Uterus (tissue), 4 donors: Measurements from ENCODE around the gene DKK3. TPM values are rescaled to one million over a fixed set of nuclear protein-coding genes. Genes with fewer than 3 reads are reported as not detected.

Experiments used
- DNase-seq, 2 donors: peaks; one replicate each; pipeline ENCODE4 v3.0.0-alpha.2; 2019 to 2020
- H3K27ac ChIP-seq, 2 donors: fragments of 200-600 bp; sonication (generic); 1 replicate in 1 of 2; 2 replicates in 1 of 2; pipeline ENCODE4 v1.5.1; 2016 to 2018
- H3K27me3 ChIP-seq, 2 donors: fragments of 200-600 bp; sonication (generic); one replicate each; pipeline ENCODE4 v1.5.1; 2018 to 2019; ENCODE audit warnings: control low read depth in 1 of 2
- H3K36me3 ChIP-seq, 2 donors: fragments of 200-600 bp; sonication (generic); one replicate each; pipeline ENCODE4 v1.5.1; 2019; ENCODE audit warnings: control low read depth in 1 of 2
- H3K4me1 ChIP-seq, 2 donors: fragments of 200-600 bp; sonication (generic); one replicate each; pipeline ENCODE4 v1.5.1; 2018 to 2019; ENCODE audit warnings: control low read depth in 1 of 2
- H3K4me3 ChIP-seq, 2 donors: fragments of 200-600 bp; sonication (generic); 1 replicate in 1 of 2; 2 replicates in 1 of 2; pipeline ENCODE4 v1.5.1; 2018 to 2019; ENCODE audit warnings: mild to moderate bottlenecking in 1 of 2
- H3K9me3 ChIP-seq, 2 donors: fragments of 200-600 bp; sonication (generic); one replicate each; pipeline ENCODE4 v1.5.1; 2019; ENCODE audit warnings: control low read depth in 1 of 2
- CTCF ChIP-seq, 4 experiments: fragments of 200-600 bp in 2 of 4; fragments of 450-650 bp in 2 of 4; sonication (generic) in 2 of 4; IDR thresholded peaks; one replicate each; pipeline ENCODE4 v1.5.1; 2016 to 2019; ENCODE audit warnings: antibody characterized with exemption in 4 of 4, mild to moderate bottlenecking in 2 of 4, moderate library complexity in 1 of 4
- POLR2A ChIP-seq, 2 donors: fragments of 450-650 bp; IDR thresholded peaks; one replicate each; pipeline ENCODE4 v1.6.1; 2016; ENCODE audit warnings: antibody characterized with exemption in 2 of 2, mild to moderate bottlenecking in 1 of 2, moderate library complexity in 1 of 2
- intact Hi-C: fragments of 100-400 bp; cut with DNase I; formaldehyde crosslinking; loops from one replicate; pipeline ENCODE4 v1.15.1; 2023; ENCODE audit warnings: low total_unique reads
- total RNA-seq, 4 donors: library from RNA; depleted of rRNA in 3 of 4; stranded (reverse); fragments of >200 nt in 3 of 4; gene quantifications; one replicate each; pipeline versions ENCODE4 v1.1.0 to v1.2.4, GENCODE V29; 2014 to 2023
- donor health status: DM: yes; HTN: yes; CAD: no.

Gene DKK3
- total RNA-seq, 4 donors from 2014 or later, result 26.4 to 151 (median 99.0) TPM

GRCh38 chr11:12003336-12003735, 5.1 kb downstream of the DKK3 start:
- H3K36me3 ChIP-seq, result no peaks in the 10 kb centered on the region
- no peaks in the 10 kb centered on the region for H3K9me3 ChIP-seq
- no peak for TF ChIP-seq CTCF (IDR thresholded peaks at IDR 0.05)
- TF ChIP-seq POLR2A (IDR thresholded peaks at IDR 0.05), result no peak
- no peak overlapping the region for H3K27ac ChIP-seq
- intact Hi-C loops, result no loop called here
- no peaks in the 10 kb centered on the region for H3K27me3 ChIP-seq
- no peaks in the 10 kb centered on the region for H3K4me1 ChIP-seq
- H3K4me3 ChIP-seq, result no peak overlapping the region
- DNase-seq, result no peak

- TF ChIP-seq CTCF (IDR thresholded peaks at IDR 0.05) (no peak), POLR2A (IDR thresholded peaks at IDR 0.05) (no peak)
- Histone ChIP-seq H3K4me3 (no peak overlapping the region), H3K9me3 (no peaks in the 10 kb centered on the region), H3K27ac (no peak overlapping the region), H3K36me3 (no peaks in the 10 kb centered on the region), H3K4me1 (no peaks in the 10 kb centered on the region), H3K27me3 (no peaks in the 10 kb centered on the region)
- no peak for DNase-seq
- intact Hi-C loops, result no loop called here
Observed at GRCh38 chr11:12001186-12001585, 7.2 kb downstream of the DKK3 start.

GRCh38 chr11:11998091-11998781, 10.2 kb downstream of the DKK3 start:
- Histone ChIP-seq H3K36me3 (no peaks in the 10 kb centered on the region), H3K9me3 (no peaks in the 10 kb centered on the region), H3K4me1 (no peaks in the 10 kb centered on the region), H3K27me3 (no peaks in the 10 kb centered on the region), H3K4me3 (no peak overlapping the region), H3K27ac (no peak overlapping the region)
- DNase-seq, result no peak
- intact Hi-C loops, result no loop called here
- TF ChIP-seq POLR2A (IDR thresholded peaks at IDR 0.05) (no peak), CTCF (IDR thresholded peaks at IDR 0.05) (no peak)

- TF ChIP-seq CTCF (IDR thresholded peaks at IDR 0.05) (no peak), POLR2A (IDR thresholded peaks at IDR 0.05) (no peak)
- H3K36me3 ChIP-seq, result no peaks in the 10 kb centered on the region
- no peaks in the 10 kb centered on the region for H3K9me3 ChIP-seq
- H3K4me3 ChIP-seq, result no peak overlapping the region
- DNase-seq, result no peak
- H3K4me1 ChIP-seq, result no peaks in the 10 kb centered on the region
- H3K27ac ChIP-seq, result no peak overlapping the region
- no peaks in the 10 kb centered on the region for H3K27me3 ChIP-seq
- intact Hi-C loops, result no loop called here
Observed at GRCh38 chr11:11997049-11997322, 11.4 kb downstream of the DKK3 start.

GRCh38 chr11:11996321-11997048, 11.9 kb downstream of the DKK3 start:
- Histone ChIP-seq H3K27me3 (no peaks in the 10 kb centered on the region), H3K4me1 (no peaks in the 10 kb centered on the region), H3K4me3 (no peak overlapping the region), H3K36me3 (no peaks in the 10 kb centered on the region), H3K9me3 (no peaks in the 10 kb centered on the region), H3K27ac (no peak overlapping the region)
- TF ChIP-seq CTCF (IDR thresholded peaks at IDR 0.05) (no peak), POLR2A (IDR thresholded peaks at IDR 0.05) (no peak)
- intact Hi-C loops, result no loop called here
- DNase-seq, result no peak
